HepG2 (cell line): ENCODE measurements around the gene TSSK3. TPM values are rescaled to one million over a fixed set of nuclear protein-coding genes. Genes with fewer than 3 reads are reported as not detected.
A peak's percentile ranks its signal among the peaks of the same experiment; 100 is the strongest.

Experiments used
- HDAC2 ChIP-seq: sonication (generic); formaldehyde crosslinking; IDR thresholded peaks from 2 replicates; pipeline ENCODE4 v1.4.0; 2020; ENCODE audit warnings: missing genetic modification reagents
- NFRKB ChIP-seq: fragments of 450-650 bp; IDR thresholded peaks from 2 replicates; pipeline ENCODE4 v1.6.1; 2017
- RXRA ChIP-seq: sonication (generic); formaldehyde crosslinking; IDR thresholded peaks from 2 replicates; pipeline ENCODE4 v1.5.1; 2020; ENCODE audit warnings: missing genetic modification reagents
- SAP130 ChIP-seq: IDR thresholded peaks from 2 replicates; pipeline ENCODE4 v1.6.1; 2016; ENCODE audit warnings: low read depth
- SMAD3 ChIP-seq: sonication (generic); formaldehyde crosslinking; IDR thresholded peaks from 2 replicates; pipeline ENCODE4 v1.4.0; 2020; ENCODE audit warnings: missing genetic modification reagents
- ZFY ChIP-seq: sonication (generic); formaldehyde crosslinking; IDR thresholded peaks from 2 replicates; pipeline ENCODE4 v1.4.0; 2020; ENCODE audit warnings: missing genetic modification reagents
- ZIK1 ChIP-seq: sonication (generic); formaldehyde crosslinking; IDR thresholded peaks from 2 replicates; pipeline ENCODE4 v1.5.0; 2020; ENCODE audit warnings: mild to moderate bottlenecking, low read depth, missing genetic modification reagents, borderline replicate concordance
- ZMYM3 ChIP-seq: sonication (generic); formaldehyde crosslinking; IDR thresholded peaks from 2 replicates; pipeline ENCODE4 v1.5.1; 2020; ENCODE audit warnings: mild to moderate bottlenecking, missing genetic modification reagents
- ZMYM4 ChIP-seq: sonication (generic); formaldehyde crosslinking; IDR thresholded peaks from 2 replicates; pipeline ENCODE4 v1.8.1; 2023; ENCODE audit warnings: mild to moderate bottlenecking, missing genetic modification reagents
- ZNF501 ChIP-seq: sonication (generic); formaldehyde crosslinking; IDR thresholded peaks from 2 replicates; pipeline ENCODE4 v1.5.1; 2020; ENCODE audit warnings: mild to moderate bottlenecking, moderate library complexity, missing genetic modification reagents
- polyA plus RNA-seq, 8 experiments: library from polyadenylated mRNA; depleted of rRNA in 3 of 8; stranded (reverse) in 7 of 8; unstranded in 1 of 8; fragments of >200 nt; fragmentation: Illumina TruSeq in 4 of 8; extraction: Trizol in 4 of 8; gene quantifications; 2 replicates each; pipeline versions ENCODE4 v1.2.1 to v1.2.3, GENCODE V29; 2011 to 2016; ENCODE audit warnings: low read depth in 4 of 8, missing spikeins in 1 of 8, mixed read lengths in 1 of 8; ENCODE audit not compliant: insufficient read depth in 1 of 8
- total RNA-seq, 5 experiments: library from RNA; depleted of rRNA; stranded (reverse); fragments of >200 nt; fragmentation: Illumina TruSeq; extraction: Trizol; gene quantifications; 2 replicates each; pipeline ENCODE4 v1.2.3, GENCODE V29; 2016; ENCODE audit warnings: low read depth in 1 of 5
- TF ChIP-seq, protein P1 (sequence below): IDR thresholded peaks from 2 replicates; pipeline ENCODE4 v1.4.0; 2020; ENCODE audit warnings: mild to moderate bottlenecking, missing genetic modification reagents
- TF ChIP-seq, protein P2 (sequence below): sonication (generic); formaldehyde crosslinking; conservative IDR thresholded peaks from 2 replicates; pipeline ENCODE4 v1.8.0; 2022; ENCODE audit warnings: low read depth, missing genetic modification reagents
- TF ChIP-seq, protein P3 (sequence below): sonication (generic); formaldehyde crosslinking; IDR thresholded peaks from 2 replicates; pipeline ENCODE4 v1.4.0; 2020; ENCODE audit warnings: missing genetic modification reagents, mild to moderate bottlenecking, borderline replicate concordance
- TF ChIP-seq, protein P4 (sequence below): sonication (generic); formaldehyde crosslinking; IDR thresholded peaks from 2 replicates; pipeline ENCODE4 v1.5.1; 2020; ENCODE audit warnings: mild to moderate bottlenecking, missing genetic modification reagents, borderline replicate concordance
- TF ChIP-seq, protein P5 (sequence below): IDR thresholded peaks from 2 replicates; pipeline ENCODE4 v1.6.1; 2016
- TF ChIP-seq, protein P6 (sequence below): IDR thresholded peaks from 2 replicates; pipeline ENCODE4 v1.6.1; 2016; ENCODE audit warnings: low read depth, borderline replicate concordance

TSSK3 gene
- total and polyA plus RNA-seq, 2 of the 13 experiments (the other 11 are each of a cell fraction or from before 2014, with no cell fraction given): 1.0 to 1.1 TPM

DNA sequence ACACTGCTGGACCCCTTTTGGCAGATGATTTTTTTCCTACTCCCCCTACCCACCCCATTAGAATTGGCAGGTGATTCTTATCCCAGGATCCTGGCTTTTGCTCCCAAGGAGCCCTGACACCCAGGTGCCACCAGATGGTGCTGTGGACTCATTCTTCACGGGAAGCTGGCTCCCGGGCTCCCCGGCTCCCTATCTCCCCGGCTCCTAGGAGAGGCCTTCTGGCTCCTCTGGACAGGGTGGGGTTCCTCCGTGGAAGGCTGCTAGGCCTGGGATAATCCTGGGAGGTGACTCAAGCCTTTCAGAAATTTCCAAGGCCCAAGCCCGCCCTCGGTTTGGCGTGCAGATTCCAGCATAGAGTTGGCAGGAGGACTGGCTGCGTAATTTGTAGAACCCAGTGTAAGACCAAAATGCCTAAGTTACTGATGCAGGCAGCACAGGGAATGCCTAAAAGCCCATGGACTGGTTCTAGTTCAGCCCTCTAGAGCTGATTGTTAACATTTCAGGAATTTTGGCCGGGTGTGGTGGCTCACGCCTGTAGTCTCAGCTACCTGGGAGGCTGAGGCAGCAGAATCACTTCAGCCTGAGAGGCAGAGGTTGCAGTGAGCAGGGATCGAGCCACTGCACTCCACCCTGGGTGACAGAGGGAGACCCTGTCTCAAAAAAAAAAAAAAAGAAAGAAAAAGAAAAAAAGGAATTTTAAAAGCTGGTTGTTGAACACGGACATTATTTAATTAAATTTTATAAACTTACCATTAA, 38.7 kb downstream of the TSSK3 start (continued):
- TF ChIP-seq, protein P1, sequence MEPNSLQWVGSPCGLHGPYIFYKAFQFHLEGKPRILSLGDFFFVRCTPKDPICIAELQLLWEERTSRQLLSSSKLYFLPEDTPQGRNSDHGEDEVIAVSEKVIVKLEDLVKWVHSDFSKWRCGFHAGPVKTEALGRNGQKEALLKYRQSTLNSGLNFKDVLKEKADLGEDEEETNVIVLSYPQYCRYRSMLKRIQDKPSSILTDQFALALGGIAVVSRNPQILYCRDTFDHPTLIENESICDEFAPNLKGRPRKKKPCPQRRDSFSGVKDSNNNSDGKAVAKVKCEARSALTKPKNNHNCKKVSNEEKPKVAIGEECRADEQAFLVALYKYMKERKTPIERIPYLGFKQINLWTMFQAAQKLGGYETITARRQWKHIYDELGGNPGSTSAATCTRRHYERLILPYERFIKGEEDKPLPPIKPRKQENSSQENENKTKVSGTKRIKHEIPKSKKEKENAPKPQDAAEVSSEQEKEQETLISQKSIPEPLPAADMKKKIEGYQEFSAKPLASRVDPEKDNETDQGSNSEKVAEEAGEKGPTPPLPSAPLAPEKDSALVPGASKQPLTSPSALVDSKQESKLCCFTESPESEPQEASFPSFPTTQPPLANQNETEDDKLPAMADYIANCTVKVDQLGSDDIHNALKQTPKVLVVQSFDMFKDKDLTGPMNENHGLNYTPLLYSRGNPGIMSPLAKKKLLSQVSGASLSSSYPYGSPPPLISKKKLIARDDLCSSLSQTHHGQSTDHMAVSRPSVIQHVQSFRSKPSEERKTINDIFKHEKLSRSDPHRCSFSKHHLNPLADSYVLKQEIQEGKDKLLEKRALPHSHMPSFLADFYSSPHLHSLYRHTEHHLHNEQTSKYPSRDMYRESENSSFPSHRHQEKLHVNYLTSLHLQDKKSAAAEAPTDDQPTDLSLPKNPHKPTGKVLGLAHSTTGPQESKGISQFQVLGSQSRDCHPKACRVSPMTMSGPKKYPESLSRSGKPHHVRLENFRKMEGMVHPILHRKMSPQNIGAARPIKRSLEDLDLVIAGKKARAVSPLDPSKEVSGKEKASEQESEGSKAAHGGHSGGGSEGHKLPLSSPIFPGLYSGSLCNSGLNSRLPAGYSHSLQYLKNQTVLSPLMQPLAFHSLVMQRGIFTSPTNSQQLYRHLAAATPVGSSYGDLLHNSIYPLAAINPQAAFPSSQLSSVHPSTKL (CRISPR knock-in tag): 0 out of 2 replicates have a peak, but pooled peaks have one; percentile 13
- TF ChIP-seq NFRKB (no peak), ZNF501 (CRISPR knock-in tag) (peak; percentile 71; the same call in 1 of the 2 replicates), ZFY (CRISPR knock-in tag) (peak; percentile 32; the same call in 1 of the 2 replicates), ZIK1 (no peak), HDAC2 (CRISPR knock-in tag) (no peak), SMAD3 (CRISPR knock-in tag) (0 out of 2 replicates have a peak, but pooled peaks have one; percentile 33), ZMYM3 (CRISPR knock-in tag) (peak; percentile 36; the same call in 1 of the 2 replicates), SAP130 (peak; percentile 14), RXRA (CRISPR knock-in tag) (no peak), ZMYM4 (CRISPR knock-in tag) (0 out of 2 replicates have a peak, but pooled peaks have one; percentile 34)
- TF ChIP-seq, protein P2, sequence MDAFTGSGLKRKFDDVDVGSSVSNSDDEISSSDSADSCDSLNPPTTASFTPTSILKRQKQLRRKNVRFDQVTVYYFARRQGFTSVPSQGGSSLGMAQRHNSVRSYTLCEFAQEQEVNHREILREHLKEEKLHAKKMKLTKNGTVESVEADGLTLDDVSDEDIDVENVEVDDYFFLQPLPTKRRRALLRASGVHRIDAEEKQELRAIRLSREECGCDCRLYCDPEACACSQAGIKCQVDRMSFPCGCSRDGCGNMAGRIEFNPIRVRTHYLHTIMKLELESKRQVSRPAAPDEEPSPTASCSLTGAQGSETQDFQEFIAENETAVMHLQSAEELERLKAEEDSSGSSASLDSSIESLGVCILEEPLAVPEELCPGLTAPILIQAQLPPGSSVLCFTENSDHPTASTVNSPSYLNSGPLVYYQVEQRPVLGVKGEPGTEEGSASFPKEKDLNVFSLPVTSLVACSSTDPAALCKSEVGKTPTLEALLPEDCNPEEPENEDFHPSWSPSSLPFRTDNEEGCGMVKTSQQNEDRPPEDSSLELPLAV (CRISPR knock-in tag): no peak
- TF ChIP-seq, protein P3, sequence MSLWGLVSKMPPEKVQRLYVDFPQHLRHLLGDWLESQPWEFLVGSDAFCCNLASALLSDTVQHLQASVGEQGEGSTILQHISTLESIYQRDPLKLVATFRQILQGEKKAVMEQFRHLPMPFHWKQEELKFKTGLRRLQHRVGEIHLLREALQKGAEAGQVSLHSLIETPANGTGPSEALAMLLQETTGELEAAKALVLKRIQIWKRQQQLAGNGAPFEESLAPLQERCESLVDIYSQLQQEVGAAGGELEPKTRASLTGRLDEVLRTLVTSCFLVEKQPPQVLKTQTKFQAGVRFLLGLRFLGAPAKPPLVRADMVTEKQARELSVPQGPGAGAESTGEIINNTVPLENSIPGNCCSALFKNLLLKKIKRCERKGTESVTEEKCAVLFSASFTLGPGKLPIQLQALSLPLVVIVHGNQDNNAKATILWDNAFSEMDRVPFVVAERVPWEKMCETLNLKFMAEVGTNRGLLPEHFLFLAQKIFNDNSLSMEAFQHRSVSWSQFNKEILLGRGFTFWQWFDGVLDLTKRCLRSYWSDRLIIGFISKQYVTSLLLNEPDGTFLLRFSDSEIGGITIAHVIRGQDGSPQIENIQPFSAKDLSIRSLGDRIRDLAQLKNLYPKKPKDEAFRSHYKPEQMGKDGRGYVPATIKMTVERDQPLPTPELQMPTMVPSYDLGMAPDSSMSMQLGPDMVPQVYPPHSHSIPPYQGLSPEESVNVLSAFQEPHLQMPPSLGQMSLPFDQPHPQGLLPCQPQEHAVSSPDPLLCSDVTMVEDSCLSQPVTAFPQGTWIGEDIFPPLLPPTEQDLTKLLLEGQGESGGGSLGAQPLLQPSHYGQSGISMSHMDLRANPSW: 0 out of 2 replicates have a peak, but pooled peaks have one; percentile 21
- TF ChIP-seq, protein P4, sequence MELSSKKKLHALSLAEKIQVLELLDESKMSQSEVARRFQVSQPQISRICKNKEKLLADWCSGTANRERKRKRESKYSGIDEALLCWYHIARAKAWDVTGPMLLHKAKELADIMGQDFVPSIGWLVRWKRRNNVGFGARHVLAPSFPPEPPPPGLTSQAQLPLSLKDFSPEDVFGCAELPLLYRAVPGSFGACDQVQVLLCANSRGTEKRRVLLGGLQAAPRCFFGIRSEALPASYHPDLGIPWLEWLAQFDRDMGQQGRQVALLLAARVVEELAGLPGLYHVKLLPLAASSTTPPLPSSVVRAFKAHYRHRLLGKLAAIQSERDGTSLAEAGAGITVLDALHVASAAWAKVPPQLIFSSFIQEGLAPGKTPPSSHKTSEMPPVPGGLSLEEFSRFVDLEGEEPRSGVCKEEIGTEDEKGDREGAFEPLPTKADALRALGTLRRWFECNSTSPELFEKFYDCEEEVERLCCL (CRISPR knock-in tag): no peak
- TF ChIP-seq, protein P5, sequence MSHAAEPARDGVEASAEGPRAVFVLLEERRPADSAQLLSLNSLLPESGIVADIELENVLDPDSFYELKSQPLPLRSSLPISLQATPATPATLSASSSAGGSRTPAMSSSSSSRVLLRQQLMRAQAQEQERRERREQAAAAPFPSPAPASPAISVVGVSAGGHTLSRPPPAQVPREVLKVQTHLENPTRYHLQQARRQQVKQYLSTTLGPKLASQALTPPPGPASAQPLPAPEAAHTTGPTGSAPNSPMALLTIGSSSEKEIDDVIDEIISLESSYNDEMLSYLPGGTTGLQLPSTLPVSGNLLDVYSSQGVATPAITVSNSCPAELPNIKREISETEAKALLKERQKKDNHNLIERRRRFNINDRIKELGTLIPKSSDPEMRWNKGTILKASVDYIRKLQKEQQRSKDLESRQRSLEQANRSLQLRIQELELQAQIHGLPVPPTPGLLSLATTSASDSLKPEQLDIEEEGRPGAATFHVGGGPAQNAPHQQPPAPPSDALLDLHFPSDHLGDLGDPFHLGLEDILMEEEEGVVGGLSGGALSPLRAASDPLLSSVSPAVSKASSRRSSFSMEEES (CRISPR knock-in tag): 0 out of 2 replicates have a peak, but pooled peaks have one; percentile 36
- TF ChIP-seq, protein P6, sequence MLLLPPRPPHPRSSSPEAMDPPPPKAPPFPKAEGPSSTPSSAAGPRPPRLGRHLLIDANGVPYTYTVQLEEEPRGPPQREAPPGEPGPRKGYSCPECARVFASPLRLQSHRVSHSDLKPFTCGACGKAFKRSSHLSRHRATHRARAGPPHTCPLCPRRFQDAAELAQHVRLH: peak; percentile 55; the same call in 1 of the 2 replicates
